GM06990 (cell line): ENCODE measurements around the gene ZNF232.
"Not testable (repeated sequence)": the region's sequence is repeated elsewhere in the genome, so short reads cannot be mapped to it uniquely, and the experiment has no call there.

Experiments
- DNase-seq: peaks from one replicate; pipeline ENCODE4 v3.0.0-alpha.2; 2011; ENCODE audit not compliant: insufficient read length; ENCODE audit errors: extremely low read depth
- H3K27me3 ChIP-seq: replicated peaks from 2 replicates; pipeline ENCODE4 v1.6.0; 2011; ENCODE audit warnings: low read length; ENCODE audit not compliant: control insufficient read depth, insufficient read depth
- H3K36me3 ChIP-seq: 2 replicates; pipeline ENCODE4 v1.5.1; 2011; ENCODE audit warnings: low read length; ENCODE audit not compliant: control insufficient read depth, insufficient read depth
- H3K4me3 ChIP-seq: replicated peaks from 2 replicates; pipeline ENCODE4 v1.5.1; 2011; ENCODE audit warnings: low read depth, mild to moderate bottlenecking, control low read depth, low read length
- TF ChIP-seq, protein P1 (sequence below): IDR thresholded peaks from 2 replicates; pipeline ENCODE4 v1.5.1; 2011; ENCODE audit warnings: low read length, control low read depth, mild to moderate bottlenecking, inconsistent platforms; ENCODE audit not compliant: insufficient read depth, poor library complexity, severe bottlenecking

The ZNF232 gene

DNA sequence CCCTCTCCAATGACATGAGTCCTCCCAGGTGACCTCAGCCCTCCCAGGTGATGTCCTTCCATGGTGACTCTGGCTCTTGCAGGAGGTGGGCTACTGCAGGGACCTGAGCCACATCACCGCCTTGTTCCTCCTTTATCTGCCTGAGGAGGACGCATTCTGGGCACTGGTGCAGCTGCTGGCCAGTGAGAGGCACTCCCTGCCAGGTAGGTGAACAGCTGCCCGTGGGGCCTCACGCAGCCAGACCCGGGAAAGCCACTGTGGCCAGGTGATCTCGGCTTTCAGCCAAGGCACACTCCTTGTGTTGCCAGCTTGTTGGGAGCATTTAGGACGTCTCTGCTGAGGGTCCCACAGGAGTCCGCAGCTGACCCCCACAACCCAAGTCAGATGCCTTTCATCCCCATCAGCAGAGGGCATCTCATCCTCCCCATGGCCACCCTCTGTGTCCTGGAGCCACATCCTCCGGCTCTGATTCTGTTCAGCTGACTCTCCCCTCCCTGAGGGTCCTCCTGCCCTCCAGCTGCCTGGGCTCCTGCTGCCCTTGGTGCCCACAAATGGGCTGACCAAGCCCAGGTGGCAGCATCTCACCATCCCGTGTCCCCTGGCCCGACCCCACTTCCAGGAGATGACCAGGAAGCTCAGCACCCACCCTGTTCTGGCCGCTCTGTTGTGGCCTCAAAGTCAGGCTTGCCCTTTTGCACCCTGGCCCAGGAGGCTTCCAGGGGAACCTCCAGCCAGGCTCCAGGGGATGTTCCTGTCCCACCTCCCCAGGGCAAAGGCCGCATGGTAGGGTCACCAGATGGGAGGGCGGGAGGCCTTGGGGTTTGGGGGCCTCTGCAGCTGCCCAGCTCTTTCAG is 24.3 kb upstream of the ZNF232 start:
- no peaks in the 10 kb centered on the region for H3K27me3 ChIP-seq
- no peak for DNase-seq
- TF ChIP-seq, protein P1, sequence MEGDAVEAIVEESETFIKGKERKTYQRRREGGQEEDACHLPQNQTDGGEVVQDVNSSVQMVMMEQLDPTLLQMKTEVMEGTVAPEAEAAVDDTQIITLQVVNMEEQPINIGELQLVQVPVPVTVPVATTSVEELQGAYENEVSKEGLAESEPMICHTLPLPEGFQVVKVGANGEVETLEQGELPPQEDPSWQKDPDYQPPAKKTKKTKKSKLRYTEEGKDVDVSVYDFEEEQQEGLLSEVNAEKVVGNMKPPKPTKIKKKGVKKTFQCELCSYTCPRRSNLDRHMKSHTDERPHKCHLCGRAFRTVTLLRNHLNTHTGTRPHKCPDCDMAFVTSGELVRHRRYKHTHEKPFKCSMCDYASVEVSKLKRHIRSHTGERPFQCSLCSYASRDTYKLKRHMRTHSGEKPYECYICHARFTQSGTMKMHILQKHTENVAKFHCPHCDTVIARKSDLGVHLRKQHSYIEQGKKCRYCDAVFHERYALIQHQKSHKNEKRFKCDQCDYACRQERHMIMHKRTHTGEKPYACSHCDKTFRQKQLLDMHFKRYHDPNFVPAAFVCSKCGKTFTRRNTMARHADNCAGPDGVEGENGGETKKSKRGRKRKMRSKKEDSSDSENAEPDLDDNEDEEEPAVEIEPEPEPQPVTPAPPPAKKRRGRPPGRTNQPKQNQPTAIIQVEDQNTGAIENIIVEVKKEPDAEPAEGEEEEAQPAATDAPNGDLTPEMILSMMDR: no peak
- no peaks in the 10 kb centered on the region for H3K36me3 ChIP-seq
- H3K4me3 ChIP-seq: no peak overlapping the region

DNA sequence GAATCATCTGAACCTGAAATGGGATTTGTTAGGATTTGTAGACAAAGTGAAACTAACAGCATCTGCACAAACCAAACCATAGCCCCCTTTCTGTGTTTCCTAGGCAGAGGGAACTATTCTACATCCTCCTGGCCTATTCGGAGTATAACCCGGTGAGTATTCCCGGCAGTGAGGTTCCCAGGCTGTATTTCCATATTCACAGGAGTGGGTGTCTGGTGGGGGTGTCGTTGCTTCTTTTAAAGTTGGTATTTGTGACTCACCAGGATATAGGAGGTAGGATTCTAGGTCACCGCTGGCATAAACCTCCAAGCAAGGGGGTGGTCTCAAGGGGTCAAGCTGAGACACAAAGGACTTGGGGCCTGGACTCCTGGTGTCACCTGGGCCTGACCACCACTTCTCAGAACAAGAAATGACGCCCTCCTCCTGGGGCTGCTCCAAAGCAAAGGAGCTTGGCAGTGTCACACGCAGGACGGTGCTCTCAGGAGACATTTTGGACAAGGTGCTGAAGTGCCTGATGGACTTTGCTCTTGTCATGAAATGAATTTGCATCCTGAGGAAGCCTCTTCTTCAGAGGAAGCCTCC is 23.5 kb upstream of the ZNF232 start:
- H3K4me3 ChIP-seq, H3K36me3 ChIP-seq, DNase-seq: not testable (repeated sequence)

GRCh38 chr17:5134571-5134970 is 22.9 kb upstream of the ZNF232 start:
- DNase-seq, H3K27me3 ChIP-seq, H3K36me3 ChIP-seq, H3K4me3 ChIP-seq: not testable (repeated sequence)

More for the DNA sequence above, 23.5 kb upstream of the ZNF232 start:
- not testable (repeated sequence) for H3K27me3 ChIP-seq

DNA sequence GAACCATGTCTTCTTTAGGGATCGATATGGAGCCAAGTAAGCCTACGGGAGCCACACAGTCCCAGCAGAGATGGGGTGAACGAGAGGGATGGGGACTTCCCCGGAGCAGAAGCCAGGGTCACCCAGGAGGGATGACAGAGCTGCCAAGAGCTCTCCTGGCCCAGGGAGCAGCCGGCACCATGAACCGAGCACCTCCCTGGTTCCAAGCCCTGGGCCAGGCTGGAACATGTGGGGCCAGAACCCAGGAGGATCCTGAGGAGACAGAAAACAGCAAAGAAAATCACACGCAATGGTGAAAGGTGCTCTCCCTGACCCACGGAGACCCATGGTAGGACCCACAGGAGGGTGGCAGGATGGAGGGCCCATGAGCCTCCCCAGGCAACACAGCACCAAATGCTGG is 22.3 kb upstream of the ZNF232 start:
- H3K4me3 ChIP-seq, H3K36me3 ChIP-seq, H3K27me3 ChIP-seq, DNase-seq: not testable (repeated sequence)

GRCh38 chr17:5133311-5133710 is 21.6 kb upstream of the ZNF232 start:
- TF ChIP-seq, protein P1: no peak
- no peak for DNase-seq
- Histone ChIP-seq H3K4me3 (no peak overlapping the region), H3K27me3 (no peaks in the 10 kb centered on the region), H3K36me3 (no peaks in the 10 kb centered on the region)

DNA sequence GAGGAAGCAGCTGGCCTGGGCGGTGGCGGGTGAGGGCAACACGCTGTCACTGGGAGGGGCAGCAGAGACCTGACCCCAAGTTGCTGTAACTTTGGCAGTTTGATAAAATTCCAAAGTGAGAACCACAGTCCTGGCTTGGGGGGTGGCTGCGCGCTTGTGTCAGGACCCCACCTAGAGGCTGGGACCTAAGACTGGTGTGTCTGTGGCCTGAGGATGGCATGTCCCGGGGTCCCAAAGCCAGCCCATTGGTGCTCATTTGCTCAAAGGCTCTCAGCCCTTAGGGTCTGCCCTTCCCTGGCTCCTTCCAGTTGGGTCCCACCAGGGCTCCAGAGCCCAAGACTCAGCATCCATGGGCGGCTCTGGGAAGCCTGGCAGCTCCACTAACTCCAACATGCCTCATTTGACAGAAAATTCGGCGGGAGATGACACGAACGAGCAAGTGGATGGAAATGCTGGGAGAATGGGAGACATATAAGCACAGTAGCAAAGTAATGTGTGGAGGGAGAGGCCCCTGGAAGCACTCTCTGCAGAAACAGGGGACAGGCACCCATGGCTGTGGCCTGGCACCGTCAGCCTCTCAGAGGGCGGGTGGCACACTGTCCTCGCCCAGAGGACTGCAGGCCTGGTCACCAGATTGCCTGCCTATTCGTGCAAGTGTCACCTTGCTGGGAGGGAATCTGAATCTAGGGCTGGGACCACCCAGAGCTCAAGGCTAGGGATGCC is 21.0 kb upstream of the ZNF232 start:
- not testable (repeated sequence) for H3K27me3 ChIP-seq, DNase-seq, H3K4me3 ChIP-seq

DNA sequence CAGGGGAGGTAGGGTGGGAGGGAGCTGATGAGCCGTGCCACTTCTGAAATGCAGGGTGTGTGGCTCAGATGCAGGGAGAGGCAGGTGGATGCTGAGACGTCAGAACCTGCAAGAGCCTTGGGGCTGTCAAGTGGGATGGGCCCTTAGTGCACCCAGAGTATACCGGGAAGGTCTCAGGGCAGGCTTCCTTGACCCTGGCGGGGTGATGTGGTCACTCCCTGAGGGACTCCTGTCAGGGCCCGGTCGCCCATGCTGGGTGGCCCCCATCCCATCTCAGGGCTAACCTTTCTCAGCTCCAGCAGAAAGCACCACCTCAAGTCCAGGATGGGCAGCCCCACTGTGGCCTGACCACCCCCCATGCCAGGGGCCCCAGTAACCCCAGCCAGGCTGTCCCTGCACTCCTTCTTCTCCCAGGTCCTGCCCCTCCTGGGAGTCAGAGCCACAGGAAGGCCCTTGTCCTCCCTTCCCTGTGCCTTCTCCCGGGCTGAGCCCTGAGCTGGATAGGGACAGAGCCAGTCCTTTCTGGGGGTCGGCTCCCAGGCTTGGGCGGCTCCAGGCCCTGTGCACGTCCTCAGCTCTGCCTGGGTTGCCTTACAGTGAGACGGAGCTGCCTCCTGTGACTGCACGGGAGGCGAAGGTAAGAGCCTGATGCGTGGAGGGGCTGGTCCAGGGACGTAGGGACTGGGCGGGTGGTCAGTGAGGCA is 20.3 kb upstream of the ZNF232 start:
- H3K36me3 ChIP-seq, H3K4me3 ChIP-seq, DNase-seq, H3K27me3 ChIP-seq: not testable (repeated sequence)

More for the DNA sequence above, 21.0 kb upstream of the ZNF232 start:
- not testable (repeated sequence) for H3K36me3 ChIP-seq

- DNase-seq: no peak
- TF ChIP-seq, protein P1: no peak
- Histone ChIP-seq H3K36me3 (no peaks in the 10 kb centered on the region), H3K4me3 (no peak overlapping the region), H3K27me3 (no peaks in the 10 kb centered on the region)
Measured at GRCh38 chr17:5131146-5131715, 19.6 kb upstream of the ZNF232 start.

DNA sequence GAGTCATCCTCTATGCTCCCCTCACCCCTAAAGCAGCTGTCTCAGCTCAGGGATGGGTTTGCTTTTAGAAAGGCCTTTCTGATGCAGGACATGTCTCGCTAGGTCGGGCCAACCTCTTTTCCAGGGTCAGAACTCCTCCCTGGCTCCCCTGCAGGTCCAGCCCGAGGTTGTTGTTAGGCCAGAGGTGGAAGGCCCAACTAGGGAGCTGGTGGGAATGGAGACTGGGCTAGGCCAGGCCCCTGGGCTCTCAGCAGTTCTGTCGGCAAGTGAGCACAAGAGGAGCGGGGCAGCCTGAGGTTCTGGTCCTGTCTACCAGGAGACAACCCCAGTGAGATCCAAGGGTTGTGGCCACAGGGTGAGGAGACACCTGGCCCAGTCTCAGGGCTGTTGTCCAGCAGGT is 19.0 kb upstream of the ZNF232 start:
- H3K27me3 ChIP-seq, DNase-seq, H3K36me3 ChIP-seq, H3K4me3 ChIP-seq: not testable (repeated sequence)

- not testable (repeated sequence) for H3K27me3 ChIP-seq, H3K4me3 ChIP-seq, DNase-seq, H3K36me3 ChIP-seq
Measured at GRCh38 chr17:5130261-5130660, 18.6 kb upstream of the ZNF232 start.
